GM23338 (cell line): Measurements from ENCODE around the gene IGF2R. TPM values are rescaled to one million over a fixed set of nuclear protein-coding genes. Genes with fewer than 3 reads are reported as not detected.

ENCODE experiments used
- ATAC-seq: fragments of 200-7000 bp; cut with Tn5 transposase; 3 replicates; pipeline ENCODE4 v1.9.1; 2020
- DNase-seq: peaks from one replicate; pipeline ENCODE4 v3.0.0-alpha.2; 2015; ENCODE audit warnings: low spot score
- H2AFZ ChIP-seq: fragments of 200-600 bp; sonication (generic); 2 replicates; pipeline ENCODE4 v1.8.0; 2016; ENCODE audit warnings: antibody characterized with exemption, mild to moderate bottlenecking, moderate library complexity
- H3F3A ChIP-seq: fragments of 200-600 bp; sonication (generic); replicated peaks from 2 replicates; pipeline ENCODE4 v1.8.0; 2017; ENCODE audit warnings: antibody characterized with exemption, mixed run types, low read depth
- H3K27ac ChIP-seq: fragments of 200-600 bp; sonication (generic); 2 replicates; pipeline ENCODE4 v1.6.1; 2016; ENCODE audit warnings: low read depth
- H3K27me3 ChIP-seq: fragments of 200-600 bp; sonication (generic); 2 replicates; pipeline ENCODE4 v1.8.0; 2016; ENCODE audit warnings: mild to moderate bottlenecking, mixed run types, moderate library complexity; ENCODE audit not compliant: insufficient read depth
- H3K36me3 ChIP-seq: fragments of 200-600 bp; sonication (generic); 2 replicates; pipeline ENCODE4 v1.8.0; 2016; ENCODE audit warnings: mild to moderate bottlenecking; ENCODE audit not compliant: insufficient read depth
- H3K4me1 ChIP-seq: fragments of 200-600 bp; sonication (generic); 2 replicates; pipeline ENCODE4 v1.8.0; 2016; ENCODE audit warnings: mild to moderate bottlenecking, moderate library complexity; ENCODE audit not compliant: insufficient read depth
- H3K4me2 ChIP-seq: fragments of 200-600 bp; sonication (generic); 2 replicates; pipeline ENCODE4 v1.7.1; 2017; ENCODE audit warnings: mixed run types
- H3K4me3 ChIP-seq: fragments of 200-600 bp; sonication (generic); 2 replicates; pipeline ENCODE4 v1.6.1; 2016; ENCODE audit warnings: mixed run types
- H3K79me2 ChIP-seq: fragments of 200-600 bp; sonication (generic); replicated peaks from 2 replicates; pipeline ENCODE4 v1.8.0; 2017; ENCODE audit warnings: mild to moderate bottlenecking; ENCODE audit not compliant: insufficient read depth
- H3K9me2 ChIP-seq: fragments of 200-600 bp; sonication (generic); 2 replicates; pipeline ENCODE4 v1.8.0; 2017; ENCODE audit not compliant: insufficient read depth
- H4K20me1 ChIP-seq: fragments of 200-600 bp; sonication (generic); replicated peaks from 2 replicates; pipeline ENCODE4 v1.8.0; 2017; ENCODE audit warnings: mild to moderate bottlenecking; ENCODE audit not compliant: insufficient read depth
- H3K27ac Mint-ChIP-seq: 2 replicates; pipeline ENCODE4 v1.8.0; 2020; ENCODE audit warnings: inconsistent platforms, mild to moderate bottlenecking, moderate library complexity, mixed read lengths
- H3K27me3 Mint-ChIP-seq: 3 replicates; pipeline ENCODE4 v1.8.0; 2022; ENCODE audit warnings: low read depth, mild to moderate bottlenecking, moderate library complexity, mixed read lengths, inconsistent platforms; ENCODE audit not compliant: insufficient read depth, poor library complexity
- H3K36me3 Mint-ChIP-seq: 3 replicates; pipeline ENCODE4 v1.8.0; 2021; ENCODE audit warnings: low read depth, mild to moderate bottlenecking, inconsistent platforms, moderate library complexity, mixed read lengths
- H3K4me1 Mint-ChIP-seq: 3 replicates; pipeline ENCODE4 v1.8.0; 2020; ENCODE audit warnings: mild to moderate bottlenecking, inconsistent platforms, mixed read lengths
- H3K4me3 Mint-ChIP-seq: 3 replicates; pipeline ENCODE4 v1.8.0; 2021; ENCODE audit warnings: moderate library complexity, mild to moderate bottlenecking, inconsistent platforms, mixed read lengths
- H3K9me3 Mint-ChIP-seq: 3 replicates; pipeline ENCODE4 v1.8.0; 2020; ENCODE audit warnings: moderate library complexity, mild to moderate bottlenecking, inconsistent platforms, mixed read lengths
- CREB1 ChIP-seq: fragments of 250-450 bp; sonication (Bioruptor Pico); IDR thresholded peaks from 2 replicates; pipeline ENCODE4 v1.5.0; 2020; ENCODE audit warnings: low read depth, mild to moderate bottlenecking, moderate library complexity
- EZH2 ChIP-seq: fragments of 200-600 bp; sonication (generic); IDR thresholded peaks from one replicate; pipeline ENCODE4 v1.8.0; 2017; ENCODE audit warnings: antibody characterized with exemption, mild to moderate bottlenecking, low read depth; ENCODE audit not compliant: unreplicated experiment
- EZH2phosphoT487 ChIP-seq: fragments of 200-600 bp; sonication (generic); IDR thresholded peaks from one replicate; pipeline ENCODE4 v1.8.1; 2018; ENCODE audit warnings: antibody characterized with exemption; ENCODE audit not compliant: unreplicated experiment
- JUNB ChIP-seq: IDR thresholded peaks from one replicate; pipeline ENCODE4 v1.6.1; 2016; ENCODE audit warnings: antibody characterized with exemption; ENCODE audit not compliant: unreplicated experiment
- NANOG ChIP-seq: IDR thresholded peaks from 2 replicates; pipeline ENCODE4 v1.6.1; 2016; ENCODE audit warnings: antibody characterized with exemption, borderline replicate concordance
- POLR2AphosphoS5 ChIP-seq: IDR thresholded peaks from 2 replicates; pipeline ENCODE4 v1.6.1; 2016; ENCODE audit warnings: antibody characterized with exemption, low read depth
- STAT1 ChIP-seq: IDR thresholded peaks from one replicate; pipeline ENCODE4 v1.6.1; 2016; ENCODE audit warnings: antibody characterized with exemption; ENCODE audit not compliant: unreplicated experiment
- ZNF114 ChIP-seq: fragments of 250-450 bp; sonication (Bioruptor Pico); IDR thresholded peaks from 2 replicates; pipeline ENCODE4 v1.5.0; 2020; ENCODE audit warnings: mild to moderate bottlenecking, moderate library complexity
- ZNF331 ChIP-seq: fragments of 250-450 bp; sonication (Bioruptor Pico); IDR thresholded peaks from 2 replicates; pipeline ENCODE4 v1.5.0; 2020; ENCODE audit warnings: low read depth, mild to moderate bottlenecking, moderate library complexity
- polyA plus RNA-seq: library from polyadenylated mRNA; unstranded; fragments of >200 nt; fragmentation: Nextera tagmentation; extraction: Ambion mirVana; gene quantifications from 2 replicates; pipeline ENCODE4 v1.2.1, GENCODE V29; 2016
- total RNA-seq: library from RNA; depleted of rRNA; stranded (reverse); fragments of >200 nt; shearing (Covaris generic); gene quantifications from 2 replicates; pipeline ENCODE4 v1.2.3, GENCODE V29; 2014
- TF ChIP-seq, protein P1 (sequence below): IDR thresholded peaks from one replicate; pipeline ENCODE4 v1.6.1; 2018; ENCODE audit warnings: antibody characterized with exemption; ENCODE audit not compliant: unreplicated experiment
- TF ChIP-seq, protein P2 (sequence below): IDR thresholded peaks from 2 replicates; pipeline ENCODE4 v1.6.1; 2016; ENCODE audit warnings: antibody characterized with exemption
- TF ChIP-seq, protein P3 (sequence below): fragments of 250-450 bp; sonication (Bioruptor Pico); IDR thresholded peaks from 2 replicates; pipeline ENCODE4 v1.5.0; 2020; ENCODE audit warnings: mild to moderate bottlenecking, moderate library complexity
- TF ChIP-seq, protein P4 (sequence below), 2 experiments: fragments of 200-600 bp in 1 of 2; sonication (generic) in 1 of 2; conservative IDR thresholded peaks; 2 replicates each; pipeline versions ENCODE4 v1.5.1 to v1.6.1; 2016 to 2017; ENCODE audit warnings: antibody characterized with exemption in 2 of 2, low read depth in 2 of 2, mild to moderate bottlenecking in 2 of 2, moderate library complexity in 1 of 2

Gene IGF2R
- total and polyA plus RNA-seq, 2 experiments from 2014 or later, result 12.5 to 76.4 TPM

- H4K20me1 ChIP-seq, result peaks cover 15% of the 10 kb centered on the region; the same call in 1 of the 2 replicates
- H3K79me2 ChIP-seq, result no peaks in the 10 kb centered on the region
- H3K36me3 ChIP-seq, result peaks cover 11% of the 10 kb centered on the region; the same call in 1 of the 2 replicates
- DNase-seq, result no peak
- Mint-ChIP-seq H3K27me3 (peaks cover 6% of the 10 kb centered on the region), H3K27ac (no peak overlapping the region), H3K4me1 (no peaks in the 10 kb centered on the region), H3K36me3 (peaks cover 63% of the 10 kb centered on the region), H3K4me3 (no peak overlapping the region), H3K9me3 (no peaks in the 10 kb centered on the region)
- no peak overlapping the region for H2AFZ ChIP-seq
- H3K4me3 ChIP-seq, result no peak overlapping the region
- H3K27me3 ChIP-seq, result no peaks in the 10 kb centered on the region
- no peak overlapping the region for H3K27ac ChIP-seq
- H3F3A ChIP-seq, result no peaks in the 10 kb centered on the region
- no peak for ATAC-seq
- H3K4me1 ChIP-seq, result no peaks in the 10 kb centered on the region
- no peak overlapping the region for H3K4me2 ChIP-seq
- TF ChIP-seq EZH2, result no peak
- no peak for TF ChIP-seq ZNF331 (CRISPR knock-in tag)
- TF ChIP-seq EZH2phosphoT487, result no peak
- TF ChIP-seq, protein P1, sequence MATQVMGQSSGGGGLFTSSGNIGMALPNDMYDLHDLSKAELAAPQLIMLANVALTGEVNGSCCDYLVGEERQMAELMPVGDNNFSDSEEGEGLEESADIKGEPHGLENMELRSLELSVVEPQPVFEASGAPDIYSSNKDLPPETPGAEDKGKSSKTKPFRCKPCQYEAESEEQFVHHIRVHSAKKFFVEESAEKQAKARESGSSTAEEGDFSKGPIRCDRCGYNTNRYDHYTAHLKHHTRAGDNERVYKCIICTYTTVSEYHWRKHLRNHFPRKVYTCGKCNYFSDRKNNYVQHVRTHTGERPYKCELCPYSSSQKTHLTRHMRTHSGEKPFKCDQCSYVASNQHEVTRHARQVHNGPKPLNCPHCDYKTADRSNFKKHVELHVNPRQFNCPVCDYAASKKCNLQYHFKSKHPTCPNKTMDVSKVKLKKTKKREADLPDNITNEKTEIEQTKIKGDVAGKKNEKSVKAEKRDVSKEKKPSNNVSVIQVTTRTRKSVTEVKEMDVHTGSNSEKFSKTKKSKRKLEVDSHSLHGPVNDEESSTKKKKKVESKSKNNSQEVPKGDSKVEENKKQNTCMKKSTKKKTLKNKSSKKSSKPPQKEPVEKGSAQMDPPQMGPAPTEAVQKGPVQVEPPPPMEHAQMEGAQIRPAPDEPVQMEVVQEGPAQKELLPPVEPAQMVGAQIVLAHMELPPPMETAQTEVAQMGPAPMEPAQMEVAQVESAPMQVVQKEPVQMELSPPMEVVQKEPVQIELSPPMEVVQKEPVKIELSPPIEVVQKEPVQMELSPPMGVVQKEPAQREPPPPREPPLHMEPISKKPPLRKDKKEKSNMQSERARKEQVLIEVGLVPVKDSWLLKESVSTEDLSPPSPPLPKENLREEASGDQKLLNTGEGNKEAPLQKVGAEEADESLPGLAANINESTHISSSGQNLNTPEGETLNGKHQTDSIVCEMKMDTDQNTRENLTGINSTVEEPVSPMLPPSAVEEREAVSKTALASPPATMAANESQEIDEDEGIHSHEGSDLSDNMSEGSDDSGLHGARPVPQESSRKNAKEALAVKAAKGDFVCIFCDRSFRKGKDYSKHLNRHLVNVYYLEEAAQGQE, result no peak
- no peak for TF ChIP-seq CREB1
- TF ChIP-seq, protein P2, sequence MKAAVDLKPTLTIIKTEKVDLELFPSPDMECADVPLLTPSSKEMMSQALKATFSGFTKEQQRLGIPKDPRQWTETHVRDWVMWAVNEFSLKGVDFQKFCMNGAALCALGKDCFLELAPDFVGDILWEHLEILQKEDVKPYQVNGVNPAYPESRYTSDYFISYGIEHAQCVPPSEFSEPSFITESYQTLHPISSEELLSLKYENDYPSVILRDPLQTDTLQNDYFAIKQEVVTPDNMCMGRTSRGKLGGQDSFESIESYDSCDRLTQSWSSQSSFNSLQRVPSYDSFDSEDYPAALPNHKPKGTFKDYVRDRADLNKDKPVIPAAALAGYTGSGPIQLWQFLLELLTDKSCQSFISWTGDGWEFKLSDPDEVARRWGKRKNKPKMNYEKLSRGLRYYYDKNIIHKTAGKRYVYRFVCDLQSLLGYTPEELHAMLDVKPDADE, result no peak
- TF ChIP-seq STAT1, result no peak
- TF ChIP-seq, protein P3, sequence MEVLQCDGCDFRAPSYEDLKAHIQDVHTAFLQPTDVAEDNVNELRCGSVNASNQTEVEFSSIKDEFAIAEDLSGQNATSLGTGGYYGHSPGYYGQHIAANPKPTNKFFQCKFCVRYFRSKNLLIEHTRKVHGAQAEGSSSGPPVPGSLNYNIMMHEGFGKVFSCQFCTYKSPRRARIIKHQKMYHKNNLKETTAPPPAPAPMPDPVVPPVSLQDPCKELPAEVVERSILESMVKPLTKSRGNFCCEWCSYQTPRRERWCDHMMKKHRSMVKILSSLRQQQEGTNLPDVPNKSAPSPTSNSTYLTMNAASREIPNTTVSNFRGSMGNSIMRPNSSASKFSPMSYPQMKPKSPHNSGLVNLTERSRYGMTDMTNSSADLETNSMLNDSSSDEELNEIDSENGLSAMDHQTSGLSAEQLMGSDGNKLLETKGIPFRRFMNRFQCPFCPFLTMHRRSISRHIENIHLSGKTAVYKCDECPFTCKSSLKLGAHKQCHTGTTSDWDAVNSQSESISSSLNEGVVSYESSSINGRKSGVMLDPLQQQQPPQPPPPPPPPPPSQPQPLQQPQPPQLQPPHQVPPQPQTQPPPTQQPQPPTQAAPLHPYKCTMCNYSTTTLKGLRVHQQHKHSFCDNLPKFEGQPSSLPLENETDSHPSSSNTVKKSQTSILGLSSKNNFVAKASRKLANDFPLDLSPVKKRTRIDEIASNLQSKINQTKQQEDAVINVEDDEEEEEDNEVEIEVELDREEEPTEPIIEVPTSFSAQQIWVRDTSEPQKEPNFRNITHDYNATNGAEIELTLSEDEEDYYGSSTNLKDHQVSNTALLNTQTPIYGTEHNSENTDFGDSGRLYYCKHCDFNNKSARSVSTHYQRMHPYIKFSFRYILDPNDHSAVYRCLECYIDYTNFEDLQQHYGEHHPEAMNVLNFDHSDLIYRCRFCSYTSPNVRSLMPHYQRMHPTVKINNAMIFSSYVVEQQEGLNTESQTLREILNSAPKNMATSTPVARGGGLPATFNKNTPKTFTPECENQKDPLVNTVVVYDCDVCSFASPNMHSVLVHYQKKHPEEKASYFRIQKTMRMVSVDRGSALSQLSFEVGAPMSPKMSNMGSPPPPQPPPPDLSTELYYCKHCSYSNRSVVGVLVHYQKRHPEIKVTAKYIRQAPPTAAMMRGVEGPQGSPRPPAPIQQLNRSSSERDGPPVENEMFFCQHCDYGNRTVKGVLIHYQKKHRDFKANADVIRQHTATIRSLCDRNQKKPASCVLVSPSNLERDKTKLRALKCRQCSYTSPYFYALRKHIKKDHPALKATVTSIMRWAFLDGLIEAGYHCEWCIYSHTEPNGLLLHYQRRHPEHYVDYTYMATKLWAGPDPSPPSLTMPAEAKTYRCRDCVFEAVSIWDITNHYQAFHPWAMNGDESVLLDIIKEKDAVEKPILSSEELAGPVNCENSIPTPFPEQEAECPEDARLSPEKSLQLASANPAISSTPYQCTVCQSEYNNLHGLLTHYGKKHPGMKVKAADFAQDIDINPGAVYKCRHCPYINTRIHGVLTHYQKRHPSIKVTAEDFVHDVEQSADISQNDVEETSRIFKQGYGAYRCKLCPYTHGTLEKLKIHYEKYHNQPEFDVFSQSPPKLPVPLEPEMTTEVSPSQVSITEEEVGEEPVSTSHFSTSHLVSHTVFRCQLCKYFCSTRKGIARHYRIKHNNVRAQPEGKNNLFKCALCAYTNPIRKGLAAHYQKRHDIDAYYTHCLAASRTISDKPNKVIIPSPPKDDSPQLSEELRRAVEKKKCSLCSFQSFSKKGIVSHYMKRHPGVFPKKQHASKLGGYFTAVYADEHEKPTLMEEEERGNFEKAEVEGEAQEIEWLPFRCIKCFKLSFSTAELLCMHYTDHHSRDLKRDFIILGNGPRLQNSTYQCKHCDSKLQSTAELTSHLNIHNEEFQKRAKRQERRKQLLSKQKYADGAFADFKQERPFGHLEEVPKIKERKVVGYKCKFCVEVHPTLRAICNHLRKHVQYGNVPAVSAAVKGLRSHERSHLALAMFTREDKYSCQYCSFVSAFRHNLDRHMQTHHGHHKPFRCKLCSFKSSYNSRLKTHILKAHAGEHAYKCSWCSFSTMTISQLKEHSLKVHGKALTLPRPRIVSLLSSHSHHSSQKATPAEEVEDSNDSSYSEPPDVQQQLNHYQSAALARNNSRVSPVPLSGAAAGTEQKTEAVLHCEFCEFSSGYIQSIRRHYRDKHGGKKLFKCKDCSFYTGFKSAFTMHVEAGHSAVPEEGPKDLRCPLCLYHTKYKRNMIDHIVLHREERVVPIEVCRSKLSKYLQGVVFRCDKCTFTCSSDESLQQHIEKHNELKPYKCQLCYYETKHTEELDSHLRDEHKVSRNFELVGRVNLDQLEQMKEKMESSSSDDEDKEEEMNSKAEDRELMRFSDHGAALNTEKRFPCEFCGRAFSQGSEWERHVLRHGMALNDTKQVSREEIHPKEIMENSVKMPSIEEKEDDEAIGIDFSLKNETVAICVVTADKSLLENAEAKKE (CRISPR knock-in tag), result no peak
- no peak for TF ChIP-seq ZNF114 (CRISPR knock-in tag)
- no peak for TF ChIP-seq JUNB
- TF ChIP-seq, protein P4, sequence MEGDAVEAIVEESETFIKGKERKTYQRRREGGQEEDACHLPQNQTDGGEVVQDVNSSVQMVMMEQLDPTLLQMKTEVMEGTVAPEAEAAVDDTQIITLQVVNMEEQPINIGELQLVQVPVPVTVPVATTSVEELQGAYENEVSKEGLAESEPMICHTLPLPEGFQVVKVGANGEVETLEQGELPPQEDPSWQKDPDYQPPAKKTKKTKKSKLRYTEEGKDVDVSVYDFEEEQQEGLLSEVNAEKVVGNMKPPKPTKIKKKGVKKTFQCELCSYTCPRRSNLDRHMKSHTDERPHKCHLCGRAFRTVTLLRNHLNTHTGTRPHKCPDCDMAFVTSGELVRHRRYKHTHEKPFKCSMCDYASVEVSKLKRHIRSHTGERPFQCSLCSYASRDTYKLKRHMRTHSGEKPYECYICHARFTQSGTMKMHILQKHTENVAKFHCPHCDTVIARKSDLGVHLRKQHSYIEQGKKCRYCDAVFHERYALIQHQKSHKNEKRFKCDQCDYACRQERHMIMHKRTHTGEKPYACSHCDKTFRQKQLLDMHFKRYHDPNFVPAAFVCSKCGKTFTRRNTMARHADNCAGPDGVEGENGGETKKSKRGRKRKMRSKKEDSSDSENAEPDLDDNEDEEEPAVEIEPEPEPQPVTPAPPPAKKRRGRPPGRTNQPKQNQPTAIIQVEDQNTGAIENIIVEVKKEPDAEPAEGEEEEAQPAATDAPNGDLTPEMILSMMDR (conservative IDR thresholded peaks at IDR 0.05; ENCODE audit: low read depth in 2 of 2), result no peak
- no peak for TF ChIP-seq NANOG
- no peak for TF ChIP-seq POLR2AphosphoS5
- no peaks in the 10 kb centered on the region for H3K9me2 ChIP-seq
These were observed 65.4 kb downstream of the IGF2R start for GRCh38 chr6:160034036-160034930.
